ENCODE results near the gene MAP3K12. TPM values are rescaled to one million over a fixed set of nuclear protein-coding genes. Genes with fewer than 3 reads are reported as not detected.

The MAP3K12 gene
- total and polyA plus RNA-seq, 2 experiments from 2014 or later: 6.6 to 17.9 TPM

DNA sequence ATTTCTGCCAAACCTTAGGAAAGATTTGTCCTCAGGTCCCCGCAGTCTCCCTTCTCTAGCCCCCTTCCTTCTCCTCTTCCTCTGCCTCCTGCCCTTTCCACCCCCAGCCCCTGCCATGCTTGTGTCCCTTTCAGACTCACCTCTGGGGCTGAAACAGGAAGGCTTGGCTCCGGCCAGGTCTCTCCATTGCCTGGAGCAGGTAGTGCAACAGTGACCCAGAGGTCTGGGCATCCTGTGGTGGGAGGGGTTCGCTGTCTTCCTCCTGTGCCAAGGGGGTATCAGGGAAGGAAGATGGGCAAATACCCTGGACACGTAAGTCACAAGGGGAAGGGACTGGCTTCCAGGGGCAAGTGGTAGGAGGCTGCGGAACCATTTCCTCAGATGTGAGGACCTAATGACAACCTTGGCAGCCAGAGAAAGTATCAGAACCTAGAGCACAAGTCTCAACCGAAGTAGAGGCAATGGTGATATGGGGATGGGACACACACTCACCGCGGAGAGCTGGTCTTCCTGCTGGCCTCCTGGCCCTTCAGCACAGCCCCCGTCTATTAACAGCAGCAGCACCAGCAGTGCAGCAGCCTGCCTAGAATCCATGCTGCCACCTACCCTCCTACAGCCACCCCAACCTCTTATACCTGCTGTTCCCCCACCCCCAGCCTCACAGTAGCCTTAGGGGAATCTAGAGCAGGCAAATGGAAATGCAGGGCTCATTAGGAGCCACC lies 7.8 kb upstream of the MAP3K12 start, which contains the start of gene NPFF:
Gene NPFF, minus strand, starts transcription at position 604 of the 722 bp plus-strand sequence. Its CDS starts 10 bp downstream, at position 594.
- Mint-ChIP-seq H3K27ac (no peak within 1 kb of the TSS), H3K36me3 (ENCODE audit: low read depth) (peaks cover 35% of the 10 kb centered on the region), H3K27me3 (ENCODE audit: insufficient read depth, low read depth, poor library complexity) (peaks cover 14% of the 10 kb centered on the region), H3K4me1 (peaks cover 12% of the 10 kb centered on the region), H3K9me3 (no peaks in the 10 kb centered on the region; the same call in 2 of the 3 replicates), H3K4me3 (no peak within 1 kb of the TSS)
- H3K4me2 ChIP-seq: no peak within 1 kb of the TSS
- no peaks in the 10 kb centered on the region for H4K20me1 ChIP-seq (replicated peaks; ENCODE audit: insufficient read depth)
- no peak for DNase-seq (ENCODE audit: low spot score)
- no peaks in the 10 kb centered on the region for H3K27me3 ChIP-seq (ENCODE audit: insufficient read depth)
- no peaks in the 10 kb centered on the region for H3K9me2 ChIP-seq (ENCODE audit: insufficient read depth)
- H3F3A ChIP-seq (replicated peaks; ENCODE audit: low read depth): peaks cover 4% of the 10 kb centered on the region; the same call in 1 of the 2 replicates
- no peak within 1 kb of the TSS for H3K27ac ChIP-seq (ENCODE audit: low read depth)
- H3K36me3 ChIP-seq (ENCODE audit: insufficient read depth): no peaks in the 10 kb centered on the region; the same call in 1 of the 2 replicates
- peak; percentile 10; the same call in 2 of the 3 replicates for ATAC-seq
- H3K4me3 ChIP-seq: no peak within 1 kb of the TSS
- H3K79me2 ChIP-seq (replicated peaks; ENCODE audit: insufficient read depth): peaks cover 7% of the 10 kb centered on the region
- no peak within 1 kb of the TSS for H2AFZ ChIP-seq
- peaks cover 2% of the 10 kb centered on the region for H3K4me1 ChIP-seq (ENCODE audit: insufficient read depth)
- TF ChIP-seq STAT1 (IDR thresholded peaks at IDR 0.05; ENCODE audit: unreplicated experiment) (no peak), POLR2AphosphoS5 (IDR thresholded peaks at IDR 0.05; ENCODE audit: low read depth) (no peak; the same call in 1 of the 2 replicates), ZNF114 (CRISPR knock-in tag; IDR thresholded peaks at IDR 0.05) (no peak), CREB1 (CRISPR knock-in tag; IDR thresholded peaks at IDR 0.05; ENCODE audit: low read depth) (no peak), ZNF331 (CRISPR knock-in tag; IDR thresholded peaks at IDR 0.05; ENCODE audit: low read depth) (no peak), JUNB (IDR thresholded peaks at IDR 0.05; ENCODE audit: unreplicated experiment) (no peak), EZH2phosphoT487 (IDR thresholded peaks at IDR 0.05; ENCODE audit: unreplicated experiment) (no peak), EZH2 (IDR thresholded peaks at IDR 0.05; ENCODE audit: low read depth, unreplicated experiment) (no peak), NANOG (IDR thresholded peaks at IDR 0.05; ENCODE audit: borderline replicate concordance) (no peak)
- TF ChIP-seq, protein P1, sequence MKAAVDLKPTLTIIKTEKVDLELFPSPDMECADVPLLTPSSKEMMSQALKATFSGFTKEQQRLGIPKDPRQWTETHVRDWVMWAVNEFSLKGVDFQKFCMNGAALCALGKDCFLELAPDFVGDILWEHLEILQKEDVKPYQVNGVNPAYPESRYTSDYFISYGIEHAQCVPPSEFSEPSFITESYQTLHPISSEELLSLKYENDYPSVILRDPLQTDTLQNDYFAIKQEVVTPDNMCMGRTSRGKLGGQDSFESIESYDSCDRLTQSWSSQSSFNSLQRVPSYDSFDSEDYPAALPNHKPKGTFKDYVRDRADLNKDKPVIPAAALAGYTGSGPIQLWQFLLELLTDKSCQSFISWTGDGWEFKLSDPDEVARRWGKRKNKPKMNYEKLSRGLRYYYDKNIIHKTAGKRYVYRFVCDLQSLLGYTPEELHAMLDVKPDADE (IDR thresholded peaks at IDR 0.05): no peak
- TF ChIP-seq, protein P2, sequence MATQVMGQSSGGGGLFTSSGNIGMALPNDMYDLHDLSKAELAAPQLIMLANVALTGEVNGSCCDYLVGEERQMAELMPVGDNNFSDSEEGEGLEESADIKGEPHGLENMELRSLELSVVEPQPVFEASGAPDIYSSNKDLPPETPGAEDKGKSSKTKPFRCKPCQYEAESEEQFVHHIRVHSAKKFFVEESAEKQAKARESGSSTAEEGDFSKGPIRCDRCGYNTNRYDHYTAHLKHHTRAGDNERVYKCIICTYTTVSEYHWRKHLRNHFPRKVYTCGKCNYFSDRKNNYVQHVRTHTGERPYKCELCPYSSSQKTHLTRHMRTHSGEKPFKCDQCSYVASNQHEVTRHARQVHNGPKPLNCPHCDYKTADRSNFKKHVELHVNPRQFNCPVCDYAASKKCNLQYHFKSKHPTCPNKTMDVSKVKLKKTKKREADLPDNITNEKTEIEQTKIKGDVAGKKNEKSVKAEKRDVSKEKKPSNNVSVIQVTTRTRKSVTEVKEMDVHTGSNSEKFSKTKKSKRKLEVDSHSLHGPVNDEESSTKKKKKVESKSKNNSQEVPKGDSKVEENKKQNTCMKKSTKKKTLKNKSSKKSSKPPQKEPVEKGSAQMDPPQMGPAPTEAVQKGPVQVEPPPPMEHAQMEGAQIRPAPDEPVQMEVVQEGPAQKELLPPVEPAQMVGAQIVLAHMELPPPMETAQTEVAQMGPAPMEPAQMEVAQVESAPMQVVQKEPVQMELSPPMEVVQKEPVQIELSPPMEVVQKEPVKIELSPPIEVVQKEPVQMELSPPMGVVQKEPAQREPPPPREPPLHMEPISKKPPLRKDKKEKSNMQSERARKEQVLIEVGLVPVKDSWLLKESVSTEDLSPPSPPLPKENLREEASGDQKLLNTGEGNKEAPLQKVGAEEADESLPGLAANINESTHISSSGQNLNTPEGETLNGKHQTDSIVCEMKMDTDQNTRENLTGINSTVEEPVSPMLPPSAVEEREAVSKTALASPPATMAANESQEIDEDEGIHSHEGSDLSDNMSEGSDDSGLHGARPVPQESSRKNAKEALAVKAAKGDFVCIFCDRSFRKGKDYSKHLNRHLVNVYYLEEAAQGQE (IDR thresholded peaks at IDR 0.05; ENCODE audit: unreplicated experiment): no peak
- TF ChIP-seq, protein P3, sequence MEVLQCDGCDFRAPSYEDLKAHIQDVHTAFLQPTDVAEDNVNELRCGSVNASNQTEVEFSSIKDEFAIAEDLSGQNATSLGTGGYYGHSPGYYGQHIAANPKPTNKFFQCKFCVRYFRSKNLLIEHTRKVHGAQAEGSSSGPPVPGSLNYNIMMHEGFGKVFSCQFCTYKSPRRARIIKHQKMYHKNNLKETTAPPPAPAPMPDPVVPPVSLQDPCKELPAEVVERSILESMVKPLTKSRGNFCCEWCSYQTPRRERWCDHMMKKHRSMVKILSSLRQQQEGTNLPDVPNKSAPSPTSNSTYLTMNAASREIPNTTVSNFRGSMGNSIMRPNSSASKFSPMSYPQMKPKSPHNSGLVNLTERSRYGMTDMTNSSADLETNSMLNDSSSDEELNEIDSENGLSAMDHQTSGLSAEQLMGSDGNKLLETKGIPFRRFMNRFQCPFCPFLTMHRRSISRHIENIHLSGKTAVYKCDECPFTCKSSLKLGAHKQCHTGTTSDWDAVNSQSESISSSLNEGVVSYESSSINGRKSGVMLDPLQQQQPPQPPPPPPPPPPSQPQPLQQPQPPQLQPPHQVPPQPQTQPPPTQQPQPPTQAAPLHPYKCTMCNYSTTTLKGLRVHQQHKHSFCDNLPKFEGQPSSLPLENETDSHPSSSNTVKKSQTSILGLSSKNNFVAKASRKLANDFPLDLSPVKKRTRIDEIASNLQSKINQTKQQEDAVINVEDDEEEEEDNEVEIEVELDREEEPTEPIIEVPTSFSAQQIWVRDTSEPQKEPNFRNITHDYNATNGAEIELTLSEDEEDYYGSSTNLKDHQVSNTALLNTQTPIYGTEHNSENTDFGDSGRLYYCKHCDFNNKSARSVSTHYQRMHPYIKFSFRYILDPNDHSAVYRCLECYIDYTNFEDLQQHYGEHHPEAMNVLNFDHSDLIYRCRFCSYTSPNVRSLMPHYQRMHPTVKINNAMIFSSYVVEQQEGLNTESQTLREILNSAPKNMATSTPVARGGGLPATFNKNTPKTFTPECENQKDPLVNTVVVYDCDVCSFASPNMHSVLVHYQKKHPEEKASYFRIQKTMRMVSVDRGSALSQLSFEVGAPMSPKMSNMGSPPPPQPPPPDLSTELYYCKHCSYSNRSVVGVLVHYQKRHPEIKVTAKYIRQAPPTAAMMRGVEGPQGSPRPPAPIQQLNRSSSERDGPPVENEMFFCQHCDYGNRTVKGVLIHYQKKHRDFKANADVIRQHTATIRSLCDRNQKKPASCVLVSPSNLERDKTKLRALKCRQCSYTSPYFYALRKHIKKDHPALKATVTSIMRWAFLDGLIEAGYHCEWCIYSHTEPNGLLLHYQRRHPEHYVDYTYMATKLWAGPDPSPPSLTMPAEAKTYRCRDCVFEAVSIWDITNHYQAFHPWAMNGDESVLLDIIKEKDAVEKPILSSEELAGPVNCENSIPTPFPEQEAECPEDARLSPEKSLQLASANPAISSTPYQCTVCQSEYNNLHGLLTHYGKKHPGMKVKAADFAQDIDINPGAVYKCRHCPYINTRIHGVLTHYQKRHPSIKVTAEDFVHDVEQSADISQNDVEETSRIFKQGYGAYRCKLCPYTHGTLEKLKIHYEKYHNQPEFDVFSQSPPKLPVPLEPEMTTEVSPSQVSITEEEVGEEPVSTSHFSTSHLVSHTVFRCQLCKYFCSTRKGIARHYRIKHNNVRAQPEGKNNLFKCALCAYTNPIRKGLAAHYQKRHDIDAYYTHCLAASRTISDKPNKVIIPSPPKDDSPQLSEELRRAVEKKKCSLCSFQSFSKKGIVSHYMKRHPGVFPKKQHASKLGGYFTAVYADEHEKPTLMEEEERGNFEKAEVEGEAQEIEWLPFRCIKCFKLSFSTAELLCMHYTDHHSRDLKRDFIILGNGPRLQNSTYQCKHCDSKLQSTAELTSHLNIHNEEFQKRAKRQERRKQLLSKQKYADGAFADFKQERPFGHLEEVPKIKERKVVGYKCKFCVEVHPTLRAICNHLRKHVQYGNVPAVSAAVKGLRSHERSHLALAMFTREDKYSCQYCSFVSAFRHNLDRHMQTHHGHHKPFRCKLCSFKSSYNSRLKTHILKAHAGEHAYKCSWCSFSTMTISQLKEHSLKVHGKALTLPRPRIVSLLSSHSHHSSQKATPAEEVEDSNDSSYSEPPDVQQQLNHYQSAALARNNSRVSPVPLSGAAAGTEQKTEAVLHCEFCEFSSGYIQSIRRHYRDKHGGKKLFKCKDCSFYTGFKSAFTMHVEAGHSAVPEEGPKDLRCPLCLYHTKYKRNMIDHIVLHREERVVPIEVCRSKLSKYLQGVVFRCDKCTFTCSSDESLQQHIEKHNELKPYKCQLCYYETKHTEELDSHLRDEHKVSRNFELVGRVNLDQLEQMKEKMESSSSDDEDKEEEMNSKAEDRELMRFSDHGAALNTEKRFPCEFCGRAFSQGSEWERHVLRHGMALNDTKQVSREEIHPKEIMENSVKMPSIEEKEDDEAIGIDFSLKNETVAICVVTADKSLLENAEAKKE (CRISPR knock-in tag; IDR thresholded peaks at IDR 0.05): no peak
- TF ChIP-seq, protein P4, sequence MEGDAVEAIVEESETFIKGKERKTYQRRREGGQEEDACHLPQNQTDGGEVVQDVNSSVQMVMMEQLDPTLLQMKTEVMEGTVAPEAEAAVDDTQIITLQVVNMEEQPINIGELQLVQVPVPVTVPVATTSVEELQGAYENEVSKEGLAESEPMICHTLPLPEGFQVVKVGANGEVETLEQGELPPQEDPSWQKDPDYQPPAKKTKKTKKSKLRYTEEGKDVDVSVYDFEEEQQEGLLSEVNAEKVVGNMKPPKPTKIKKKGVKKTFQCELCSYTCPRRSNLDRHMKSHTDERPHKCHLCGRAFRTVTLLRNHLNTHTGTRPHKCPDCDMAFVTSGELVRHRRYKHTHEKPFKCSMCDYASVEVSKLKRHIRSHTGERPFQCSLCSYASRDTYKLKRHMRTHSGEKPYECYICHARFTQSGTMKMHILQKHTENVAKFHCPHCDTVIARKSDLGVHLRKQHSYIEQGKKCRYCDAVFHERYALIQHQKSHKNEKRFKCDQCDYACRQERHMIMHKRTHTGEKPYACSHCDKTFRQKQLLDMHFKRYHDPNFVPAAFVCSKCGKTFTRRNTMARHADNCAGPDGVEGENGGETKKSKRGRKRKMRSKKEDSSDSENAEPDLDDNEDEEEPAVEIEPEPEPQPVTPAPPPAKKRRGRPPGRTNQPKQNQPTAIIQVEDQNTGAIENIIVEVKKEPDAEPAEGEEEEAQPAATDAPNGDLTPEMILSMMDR (conservative IDR thresholded peaks at IDR 0.05; ENCODE audit: low read depth in 2 of 2): no peak

Measured in GM23338 (cell line).